OCI-M1 (cell line): ENCODE measurements around the gene CTNNA1.
"Not testable (repeated sequence)": the region's sequence is repeated elsewhere in the genome, so short reads cannot be mapped to it uniquely, and the experiment has no call there.

Experiments used
- DNase-seq: peaks from one replicate; lab custom pipeline; 2025; lab: John Stamatoyannopoulos, UW

The CTNNA1 gene, protein sequence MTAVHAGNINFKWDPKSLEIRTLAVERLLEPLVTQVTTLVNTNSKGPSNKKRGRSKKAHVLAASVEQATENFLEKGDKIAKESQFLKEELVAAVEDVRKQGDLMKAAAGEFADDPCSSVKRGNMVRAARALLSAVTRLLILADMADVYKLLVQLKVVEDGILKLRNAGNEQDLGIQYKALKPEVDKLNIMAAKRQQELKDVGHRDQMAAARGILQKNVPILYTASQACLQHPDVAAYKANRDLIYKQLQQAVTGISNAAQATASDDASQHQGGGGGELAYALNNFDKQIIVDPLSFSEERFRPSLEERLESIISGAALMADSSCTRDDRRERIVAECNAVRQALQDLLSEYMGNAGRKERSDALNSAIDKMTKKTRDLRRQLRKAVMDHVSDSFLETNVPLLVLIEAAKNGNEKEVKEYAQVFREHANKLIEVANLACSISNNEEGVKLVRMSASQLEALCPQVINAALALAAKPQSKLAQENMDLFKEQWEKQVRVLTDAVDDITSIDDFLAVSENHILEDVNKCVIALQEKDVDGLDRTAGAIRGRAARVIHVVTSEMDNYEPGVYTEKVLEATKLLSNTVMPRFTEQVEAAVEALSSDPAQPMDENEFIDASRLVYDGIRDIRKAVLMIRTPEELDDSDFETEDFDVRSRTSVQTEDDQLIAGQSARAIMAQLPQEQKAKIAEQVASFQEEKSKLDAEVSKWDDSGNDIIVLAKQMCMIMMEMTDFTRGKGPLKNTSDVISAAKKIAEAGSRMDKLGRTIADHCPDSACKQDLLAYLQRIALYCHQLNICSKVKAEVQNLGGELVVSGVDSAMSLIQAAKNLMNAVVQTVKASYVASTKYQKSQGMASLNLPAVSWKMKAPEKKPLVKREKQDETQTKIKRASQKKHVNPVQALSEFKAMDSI

GRCh38 chr5:138752951-138753793, at the start of gene CTNNA1:
TSS of gene CTNNA1 (plus strand) at chr5:138753425. CDS start at chr5:138781925, 28,500 bp downstream.
- peak; percentile 82 for DNase-seq

- not testable (repeated sequence) for DNase-seq
These were observed 49.4 kb upstream of the CTNNA1 start for GRCh38 chr5:138703777-138704176.

DNA sequence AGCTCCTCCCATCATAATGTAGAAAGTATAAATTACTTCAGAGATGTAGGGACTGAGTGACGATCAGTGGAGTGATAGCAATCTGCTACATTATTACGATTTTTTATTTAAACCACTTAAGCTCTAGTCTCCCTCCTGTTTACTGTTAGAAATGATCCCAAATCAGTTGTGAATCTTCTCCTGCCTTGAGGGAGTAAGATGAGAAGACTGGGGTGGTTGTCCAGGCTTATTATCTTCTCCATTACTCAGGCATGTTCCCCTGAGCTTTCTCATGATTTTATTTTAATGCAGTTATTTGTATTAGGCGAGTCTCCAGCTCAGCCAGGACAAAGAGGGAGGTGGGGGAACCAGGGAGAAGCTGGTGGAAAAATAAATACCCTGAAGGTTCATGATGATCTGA, 48.2 kb upstream of the CTNNA1 start:
- DNase-seq = no peak

DNA sequence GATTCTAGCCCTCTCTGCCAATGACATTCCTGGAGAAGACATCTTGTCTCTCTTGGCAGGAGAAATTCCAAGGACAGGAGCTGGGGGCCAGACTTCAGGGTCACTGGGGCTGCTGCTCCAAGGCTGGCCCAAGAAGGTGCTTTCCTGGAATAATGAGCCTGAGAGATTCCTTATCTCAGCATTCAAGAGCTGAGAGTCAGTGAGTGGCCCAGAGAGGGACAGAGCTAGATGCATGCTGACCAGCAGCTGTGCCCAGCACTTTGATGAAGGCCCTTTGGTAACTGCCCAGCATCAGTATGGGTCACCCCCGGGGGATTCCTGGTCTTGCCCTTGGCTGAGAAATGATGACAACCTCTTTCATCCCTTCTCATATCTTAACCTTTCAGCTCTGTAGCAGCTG, 47.7 kb upstream of the CTNNA1 start:
- no peak for DNase-seq

DNA sequence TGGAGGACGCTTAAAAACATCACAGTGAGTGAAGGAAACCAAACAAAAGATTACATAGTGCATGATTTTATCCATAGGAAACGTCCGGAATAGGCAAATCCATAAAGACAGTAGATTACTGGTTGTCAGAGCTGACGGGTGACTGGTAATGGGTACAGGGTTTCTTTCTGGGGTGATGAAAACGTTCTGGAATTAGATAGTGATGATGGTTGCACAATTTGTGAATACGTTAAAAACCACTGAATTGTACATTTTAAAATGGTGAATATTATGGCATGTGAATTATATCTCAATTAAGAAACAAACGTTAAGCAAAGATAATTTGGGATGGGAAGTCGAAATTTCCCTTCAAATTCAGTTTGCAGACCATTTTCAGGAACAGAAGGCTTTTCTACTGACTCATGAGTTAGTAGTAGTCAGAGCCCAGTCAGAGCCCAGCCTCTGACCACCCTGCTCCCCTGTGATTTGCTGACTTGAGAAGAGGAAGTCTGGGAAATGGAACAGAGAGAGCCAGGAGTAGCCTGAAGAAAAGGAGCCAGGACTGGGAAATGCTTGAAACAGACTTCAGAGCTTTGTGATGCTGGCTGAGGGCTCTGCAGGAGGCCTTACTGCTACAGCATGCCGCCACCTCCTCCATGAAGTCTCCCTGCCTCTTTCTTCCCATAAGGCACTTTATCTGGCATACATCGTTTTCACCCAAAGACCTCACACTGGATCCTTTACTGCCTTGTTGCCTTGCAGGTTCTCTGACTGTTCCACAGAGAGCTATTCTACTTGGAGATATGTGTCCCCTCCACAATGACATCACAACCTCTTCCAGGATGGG, 46.4 kb upstream of the CTNNA1 start:
- DNase-seq = peak; percentile 82

- no peak for DNase-seq
These were observed 44.4 kb upstream of the CTNNA1 start for GRCh38 chr5:138708791-138709190.

- no peak for DNase-seq
These were observed 44.0 kb upstream of the CTNNA1 start for GRCh38 chr5:138709202-138709601.

GRCh38 chr5:138711087-138711486, 42.1 kb upstream of the CTNNA1 start:
- no peak for DNase-seq

- DNase-seq = peak; percentile 39
These were observed 41.4 kb upstream of the CTNNA1 start for GRCh38 chr5:138711811-138712210.

DNA sequence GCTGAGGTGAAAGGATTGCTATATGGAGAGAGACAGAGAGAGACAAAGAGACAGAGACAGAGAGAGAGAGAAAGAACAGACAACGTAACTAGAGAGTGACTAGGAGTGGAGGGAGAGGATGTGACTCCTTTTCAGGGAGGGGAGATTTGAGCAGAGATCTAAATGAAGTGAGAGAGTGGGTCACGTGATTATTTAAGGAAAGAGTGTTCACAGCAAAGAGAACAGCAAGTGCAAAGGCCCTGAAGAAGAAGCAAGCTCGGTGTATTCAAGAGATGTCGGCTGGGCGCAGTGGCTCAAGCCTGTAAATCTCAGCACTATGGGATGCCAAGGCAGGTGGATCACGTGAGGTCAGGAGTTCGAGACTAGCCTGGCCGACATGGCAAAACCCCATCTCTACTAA, 40.9 kb upstream of the CTNNA1 start:
- DNase-seq = no peak

- no peak for DNase-seq
These were observed 40.4 kb upstream of the CTNNA1 start for GRCh38 chr5:138712791-138713190.

- no peak for DNase-seq
These were observed 40.0 kb upstream of the CTNNA1 start for GRCh38 chr5:138713247-138713646.

- DNase-seq = no peak
These were observed 38.5 kb upstream of the CTNNA1 start for GRCh38 chr5:138714694-138715093.

DNA sequence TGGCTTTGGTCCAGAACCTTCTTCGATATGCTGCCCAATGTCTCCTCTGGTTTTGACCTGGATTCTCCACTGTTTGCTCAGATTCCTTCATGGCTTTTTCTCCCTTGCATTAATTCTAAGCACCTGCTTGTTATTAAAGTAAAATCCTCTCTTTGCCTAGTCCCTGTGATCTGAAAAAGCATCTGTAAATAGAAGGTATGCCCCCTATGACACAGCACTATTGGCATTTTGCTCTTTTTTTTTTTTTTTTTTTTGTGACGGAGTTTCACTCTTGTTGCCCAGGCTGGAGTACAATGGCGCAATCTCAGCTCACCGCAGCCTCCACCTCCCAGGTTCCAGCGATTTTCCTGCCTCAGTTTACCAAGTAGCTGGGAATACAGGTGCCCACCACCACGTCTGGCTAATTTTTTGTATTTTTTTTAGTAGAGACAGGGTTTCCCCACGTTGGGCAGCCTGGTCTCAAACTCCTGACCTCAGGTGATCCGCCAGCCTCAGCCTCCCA, 37.2 kb upstream of the CTNNA1 start:
- not testable (repeated sequence) for DNase-seq

DNA sequence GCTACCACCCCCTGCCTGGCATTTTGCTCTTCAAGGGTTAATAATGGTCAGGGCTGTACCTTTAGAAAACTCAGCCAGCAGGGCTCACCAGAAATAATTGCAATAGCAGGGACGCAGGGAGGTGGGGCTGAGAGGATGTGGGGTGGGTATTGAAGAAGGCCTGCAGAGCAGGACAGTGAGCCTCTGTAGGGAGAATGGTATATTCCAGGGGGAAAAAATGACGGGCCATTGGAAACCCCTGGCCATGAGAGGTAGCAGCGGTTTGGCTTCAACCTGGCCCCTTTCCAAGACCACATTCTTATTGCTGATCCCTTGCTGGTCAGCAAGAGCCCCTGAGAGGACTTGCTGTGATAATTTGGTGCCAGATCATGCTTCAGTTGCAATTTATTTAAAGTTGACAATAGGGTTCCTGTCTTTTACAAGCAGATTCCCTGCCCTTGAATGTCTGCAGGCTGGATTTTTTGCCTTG, 36.7 kb upstream of the CTNNA1 start:
- DNase-seq = peak; percentile 39

- no peak for DNase-seq
These were observed 35.8 kb upstream of the CTNNA1 start for GRCh38 chr5:138717399-138717798.

GRCh38 chr5:138719811-138720210, 33.4 kb upstream of the CTNNA1 start:
- DNase-seq = no peak

DNA sequence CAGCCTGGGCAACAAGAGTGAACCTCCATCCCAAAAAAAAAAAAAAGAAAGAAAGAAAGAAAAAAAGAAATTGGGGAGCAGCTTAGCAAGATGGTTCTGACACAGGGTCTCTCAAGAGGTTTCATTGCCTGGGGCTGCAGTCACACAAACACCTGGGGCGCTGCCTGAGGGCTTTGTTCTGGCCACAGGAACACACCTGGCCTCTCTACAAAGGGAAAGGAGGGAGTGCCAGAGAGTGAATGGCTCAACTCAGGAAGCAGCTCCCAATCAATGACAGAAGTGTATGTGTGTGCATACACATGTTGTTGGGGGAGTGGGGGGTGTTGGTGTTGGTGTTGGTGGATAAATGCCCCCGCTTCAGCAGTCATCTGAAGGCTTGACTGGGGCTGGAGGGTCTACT, 32.4 kb upstream of the CTNNA1 start:
- no peak for DNase-seq

DNA sequence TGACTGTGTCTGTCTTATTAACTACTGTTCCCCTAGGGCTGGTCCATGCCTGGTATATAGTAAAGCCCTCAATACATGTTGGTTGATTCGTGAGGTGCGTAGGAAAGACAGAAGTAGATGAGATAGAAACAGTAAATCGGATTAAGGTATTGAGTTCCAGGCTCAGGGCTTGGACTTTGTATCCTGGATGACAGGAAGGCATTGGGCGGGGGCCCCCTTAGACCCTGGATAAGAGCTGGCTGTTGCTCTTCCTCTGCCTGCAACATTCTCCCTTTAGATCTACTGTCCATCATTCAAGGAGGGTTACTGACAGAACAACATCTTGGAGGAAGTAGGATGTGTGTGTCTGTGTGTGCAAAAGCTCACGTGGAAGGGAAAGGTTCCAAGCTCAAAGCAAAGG, 31.2 kb upstream of the CTNNA1 start:
- DNase-seq = no peak

GRCh38 chr5:138722544-138723177, 30.6 kb upstream of the CTNNA1 start:
- no peak for DNase-seq
